ENCODE measurements around the gene IGIP.

DNA sequence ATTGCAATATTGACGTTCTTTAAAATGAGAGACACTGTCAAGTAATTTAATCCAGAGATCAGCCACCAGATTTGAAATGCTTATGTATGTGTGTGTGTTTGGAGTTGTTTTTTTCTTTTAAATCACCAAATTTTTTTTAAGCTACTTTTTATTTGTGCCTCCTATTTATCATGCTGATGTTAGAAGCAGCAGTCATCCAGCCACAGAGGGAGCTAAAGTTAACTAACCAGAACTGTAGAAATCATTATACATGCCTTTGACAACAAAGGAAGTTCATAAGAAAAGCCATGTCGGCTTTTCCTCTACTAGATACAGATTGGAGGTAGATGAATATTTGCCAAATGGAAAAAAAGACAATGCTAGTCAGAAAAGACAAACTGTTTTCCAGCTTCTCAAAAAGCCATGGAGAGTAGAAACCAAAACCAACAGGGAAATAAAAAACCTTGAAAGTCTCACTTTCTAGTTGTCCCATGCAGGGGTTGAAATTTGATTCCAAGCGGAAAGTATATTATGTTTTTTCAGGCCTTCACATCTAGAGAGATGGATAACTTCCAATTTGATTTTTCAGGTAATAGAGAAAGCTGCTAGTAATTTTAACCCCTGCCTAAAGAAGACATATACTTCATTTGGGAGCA, 7.3 kb upstream of the IGIP start:
- no peak for TF ChIP-seq TAF1 (IDR thresholded peaks at IDR 0.05; ENCODE audit: borderline replicate concordance, low read depth, low read length)
- TF ChIP-seq POLR2AphosphoS5 (IDR thresholded peaks at IDR 0.05; ENCODE audit: low read depth, low read length) = no peak
- TF ChIP-seq POLR2A (IDR thresholded peaks at IDR 0.05; ENCODE audit: low read depth, low read length) = no peak

Measured in GM12892 (cell line).